HepG2 (cell line): ENCODE data around the gene NCOA7. TPM values are rescaled to one million over a fixed set of nuclear protein-coding genes. Genes with fewer than 3 reads are reported as not detected.
A peak's percentile ranks its signal among the peaks of the same experiment; 100 is the strongest.

Experiments used
- ATAC-seq: fragments of 200-7000 bp; cut with Tn5 transposase; 3 replicates; pipeline ENCODE4 v1.9.1; 2020; ENCODE audit warnings: mild to moderate bottlenecking, moderate library complexity
- BruUV-seq: library from RNA; stranded (reverse); fragments of 400-500 nt; replicated peaks from 2 replicates; lab custom pipeline; 2021; lab: Mats Ljungman, UMichigan
- CTCF ChIA-PET: fragments of 300-600 bp; formaldehyde crosslinking; extraction: SDS; loops from one replicate; lab custom pipeline; 2021; ENCODE audit warnings: low total read pairs, inconsistent platforms, low intra/inter-chr PET ratio; lab: Yijun Ruan, JAX
- POLR2A ChIA-PET: fragments of 350-600 bp; sonication (Branson Sonifier 250); formaldehyde crosslinking; loops from one replicate; lab custom pipeline; 2020; ENCODE audit warnings: antibody characterized with exemption, inconsistent platforms; lab: Yijun Ruan, JAX
- DNase-seq: peaks from one replicate; pipeline ENCODE4 v3.0.0-alpha.2; 2015; ENCODE audit warnings: low spot score
- FAIRE-seq: peaks from 3 replicates; lab custom pipeline; 2011; peaks lifted over from hg19 to GRCh38; lab: Jason Lieb, UNC
- H2AFZ ChIP-seq: one replicate; pipeline ENCODE4 v1.6.1; 2011; ENCODE audit warnings: low read length, inconsistent platforms
- H3K27ac ChIP-seq: fragments of 300-600 bp; 3 replicates; pipeline ENCODE4 v1.8.0; 2011; ENCODE audit warnings: mixed run types, mild to moderate bottlenecking, mixed read lengths, low read length, inconsistent platforms; ENCODE audit not compliant: insufficient read depth; ENCODE audit errors: extremely low read length
- H3K27me3 ChIP-seq, 2 experiments: fragments of 200-600 bp in 1 of 2; 2 replicates in 1 of 2; 3 replicates in 1 of 2; pipeline versions ENCODE4 v1.6.0 to v1.8.0; 2011; ENCODE audit warnings: low read length in 2 of 2, mild to moderate bottlenecking in 2 of 2, moderate library complexity in 2 of 2, inconsistent platforms in 1 of 2; ENCODE audit not compliant: insufficient read depth in 2 of 2, control insufficient read depth in 1 of 2
- H3K36me3 ChIP-seq, 2 experiments: fragments of 200-600 bp in 1 of 2; replicated peaks in 1 of 2; 2 replicates in 1 of 2; 3 replicates in 1 of 2; pipeline versions ENCODE4 v1.5.1 to v1.8.0; 2011; ENCODE audit warnings: low read length in 2 of 2, inconsistent platforms in 1 of 2; ENCODE audit not compliant: insufficient read depth in 2 of 2, control insufficient read depth in 1 of 2
- H3K4me1 ChIP-seq: 2 replicates; pipeline ENCODE4 v1.5.1; 2012; ENCODE audit warnings: low read length, inconsistent platforms; ENCODE audit not compliant: insufficient read depth
- H3K4me2 ChIP-seq: 2 replicates; pipeline ENCODE4 v1.6.0; 2011; ENCODE audit warnings: low read depth, low read length, inconsistent platforms
- H3K4me3 ChIP-seq, 3 experiments: fragments of 200-600 bp in 1 of 3; sonication (generic), shearing (Covaris generic) in 1 of 3; replicated peaks in 1 of 3; 2 replicates each; pipeline ENCODE4 v1.5.1; 2011 to 2016; ENCODE audit warnings: low read length in 3 of 3, inconsistent platforms in 2 of 3, low read depth in 2 of 3, mild to moderate bottlenecking in 2 of 3, control low read depth in 1 of 3, mixed read lengths in 1 of 3; ENCODE audit not compliant: insufficient read depth in 1 of 3
- H3K79me2 ChIP-seq: one replicate; pipeline ENCODE4 v1.6.1; 2011; ENCODE audit warnings: low read length, inconsistent platforms; ENCODE audit not compliant: insufficient read depth
- H3K9ac ChIP-seq: 2 replicates; pipeline ENCODE4 v1.6.0; 2011; ENCODE audit warnings: mild to moderate bottlenecking, low read depth, low read length, inconsistent platforms; ENCODE audit not compliant: insufficient read depth
- H3K9me3 ChIP-seq: 2 replicates; pipeline ENCODE4 v1.5.1; 2012; ENCODE audit warnings: mild to moderate bottlenecking, low read length
- H4K20me1 ChIP-seq: 2 replicates; pipeline ENCODE4 v1.6.0; 2011; ENCODE audit warnings: inconsistent platforms, mild to moderate bottlenecking, low read length, moderate library complexity; ENCODE audit not compliant: insufficient read depth
- ARID5B ChIP-seq: IDR thresholded peaks from 2 replicates; pipeline ENCODE4 v1.4.0; 2020; ENCODE audit warnings: mild to moderate bottlenecking, missing genetic modification reagents
- BCL6 ChIP-seq: IDR thresholded peaks from 2 replicates; pipeline ENCODE4 v1.6.1; 2016; ENCODE audit warnings: missing genetic modification reagents, missing compliant biosample characterization
- FOXA3 ChIP-seq: IDR thresholded peaks from 2 replicates; pipeline ENCODE4 v1.6.1; 2016; ENCODE audit warnings: missing genetic modification reagents, missing compliant biosample characterization
- FOXP1 ChIP-seq, 2 experiments: fragments of 450-650 bp in 1 of 2; IDR thresholded peaks; 2 replicates each; pipeline ENCODE4 v1.6.1; 2017 to 2018; ENCODE audit warnings: antibody characterized with exemption in 1 of 2
- HIVEP1 ChIP-seq: sonication (generic); formaldehyde crosslinking; IDR thresholded peaks from 2 replicates; pipeline ENCODE4 v1.4.0; 2020; ENCODE audit warnings: mild to moderate bottlenecking, missing genetic modification reagents
- MBD4 ChIP-seq: IDR thresholded peaks from 2 replicates; pipeline ENCODE4 v1.6.1; 2012; ENCODE audit warnings: low read length, inconsistent platforms, borderline replicate concordance
- SNRNP70 ChIP-seq: fragments of 200-400 bp; formaldehyde crosslinking; IDR thresholded peaks from 2 replicates; pipeline ENCODE4 v1.6.1; 2017; ENCODE audit warnings: mild to moderate bottlenecking, low read depth, low read length, moderate library complexity
- ZNF30 ChIP-seq: sonication (generic); formaldehyde crosslinking; IDR thresholded peaks from 2 replicates; pipeline ENCODE4 v1.5.0; 2020; ENCODE audit warnings: mild to moderate bottlenecking, missing genetic modification reagents
- ZNF563 ChIP-seq: sonication (generic); formaldehyde crosslinking; IDR thresholded peaks from 2 replicates; pipeline ENCODE4 v1.8.0; 2022; ENCODE audit warnings: mild to moderate bottlenecking, moderate library complexity, missing genetic modification reagents
- ZNF639 ChIP-seq: conservative IDR thresholded peaks from 2 replicates; pipeline ENCODE4 v1.6.1; 2018; ENCODE audit warnings: missing genetic modification reagents
- ZNF672 ChIP-seq: sonication (generic); formaldehyde crosslinking; IDR thresholded peaks from 2 replicates; pipeline ENCODE4 v1.8.1; 2022; ENCODE audit warnings: missing genetic modification reagents
- WGBS: methylation state at CpG from one replicate; pipeline ENCODE4 v1.1.6; 2017; ENCODE audit warnings: low lambda C conversion rate; 5-methylcytosine and 5-hydroxymethylcytosine counted together
- in situ Hi-C: cut with HindIII; loops from 2 replicates; pipeline ENCODE4 v1.10.0; 2017; ENCODE audit warnings: low pct_unique_long_range_greater_than_20kb; ENCODE audit not compliant: extremely low pct_ligation_motif_present
- intact Hi-C: fragments of 100-400 bp; cut with micrococcal nuclease; formaldehyde crosslinking; loops from one replicate; pipeline ENCODE4 v1.10.0; 2022; ENCODE audit not compliant: unreplicated experiment
- polyA plus RNA-seq, 8 experiments: library from polyadenylated mRNA; depleted of rRNA in 3 of 8; stranded (reverse) in 7 of 8; unstranded in 1 of 8; fragments of >200 nt; fragmentation: Illumina TruSeq in 4 of 8; extraction: Trizol in 4 of 8; gene quantifications; 2 replicates each; pipeline versions ENCODE4 v1.2.1 to v1.2.3, GENCODE V29; 2011 to 2016; ENCODE audit warnings: low read depth in 4 of 8, missing spikeins in 1 of 8, mixed read lengths in 1 of 8; ENCODE audit not compliant: insufficient read depth in 1 of 8
- total RNA-seq, 5 experiments: library from RNA; depleted of rRNA; stranded (reverse); fragments of >200 nt; fragmentation: Illumina TruSeq; extraction: Trizol; gene quantifications; 2 replicates each; pipeline ENCODE4 v1.2.3, GENCODE V29; 2016; ENCODE audit warnings: low read depth in 1 of 5

NCOA7 gene
- total and polyA plus RNA-seq, 2 of the 13 experiments (the other 11 are each of a cell fraction or from before 2014, with no cell fraction given): 13.6 to 20.8 TPM

GRCh38 chr6:125818772-125819260 lies 28.1 kb downstream of the NCOA7 start (continued):
- TF ChIP-seq ARID5B (CRISPR knock-in tag): peak; percentile 5; the same call in 1 of the 2 replicates
- no peak for TF ChIP-seq ZNF30 (CRISPR knock-in tag)
- peak; percentile 42 for TF ChIP-seq FOXA3 (CRISPR knock-in tag)
- no peak for TF ChIP-seq FOXP1 (IDR thresholded peaks at IDR 0.05)
- TF ChIP-seq FOXP1 (CRISPR knock-in tag; IDR thresholded peaks at IDR 0.05): peak; percentile 36; the same call in 1 of the 2 replicates

- Histone ChIP-seq H2AFZ (no peak overlapping the region), H3K4me1 (peaks cover 66% of the 10 kb centered on the region), H3K9ac (no peak overlapping the region), H4K20me1 (no peaks in the 10 kb centered on the region), H3K4me3 (no peak overlapping the region), H3K27ac (peak overlapping the region; percentile 7), H3K36me3 (no peaks in the 10 kb centered on the region; a peak in 1 of 5 replicates), H3K79me2 (no peaks in the 10 kb centered on the region), H3K27me3 (no peaks in the 10 kb centered on the region), H3K9me3 (no peaks in the 10 kb centered on the region), H3K4me2 (no peak overlapping the region)
- TF ChIP-seq ZNF672 (no peak), MBD4 (no peak), SNRNP70 (no peak), ZNF639 (CRISPR knock-in tag) (no peak), ZNF563 (no peak), BCL6 (CRISPR knock-in tag) (peak; percentile 47), HIVEP1 (CRISPR knock-in tag) (no peak)
- intact Hi-C loops (loop anchor here (2.0 kb wide), 1 partner anchor 29 kb away; the partner anchor contains the start of gene NCOA7), in situ Hi-C loops (no loop called here)
- POLR2A ChIA-PET: interaction anchor here (1.1 kb wide), 1 partner anchor 30 kb away, joined by 3 read pairs; no protein-coding TSS in a partner anchor
- BruUV-seq: no TSS peak
- 81% methylated on average over 4 of the region's 4 CpGs for WGBS
- DNase-seq (no peak), ATAC-seq (no peak), FAIRE-seq (no peak)
- CTCF ChIA-PET: no interaction called here
Measured at GRCh38 chr6:125819535-125820326, 29.0 kb downstream of the NCOA7 start.
